ENCODE measurements around the gene STX12.
"Not testable (repeated sequence)": the region's sequence is repeated elsewhere in the genome, so short reads cannot be mapped to it uniquely, and the experiment has no call there.

The STX12 gene

GRCh38 chr1:27775336-27775735, 2.3 kb downstream of the STX12 start:
- DNase-seq (ENCODE audit: low spot score): not testable (repeated sequence)

- not testable (repeated sequence) for DNase-seq (ENCODE audit: low spot score)
Observed at GRCh38 chr1:27776276-27776675, 3.3 kb downstream of the STX12 start.

- no peak for DNase-seq (ENCODE audit: low spot score)
Observed at GRCh38 chr1:27778056-27778455, 5.0 kb downstream of the STX12 start.

- no peak for DNase-seq (ENCODE audit: low spot score)
Observed at GRCh38 chr1:27779122-27779521, 6.1 kb downstream of the STX12 start.

- no peak for DNase-seq (ENCODE audit: low spot score)
Observed at GRCh38 chr1:27782950-27783349, 9.9 kb downstream of the STX12 start.

- no peak for DNase-seq (ENCODE audit: low spot score)
Observed at GRCh38 chr1:27784700-27785099, 11.7 kb downstream of the STX12 start.

GRCh38 chr1:27785781-27786455, 12.9 kb downstream of the STX12 start:
- no peak for DNase-seq (ENCODE audit: low spot score)

- peak; percentile 26 for DNase-seq (ENCODE audit: low spot score)
Observed at GRCh38 chr1:27787895-27788294, 14.9 kb downstream of the STX12 start.

GRCh38 chr1:27789540-27790041, 16.6 kb downstream of the STX12 start:
- peak; percentile 16 for DNase-seq (ENCODE audit: low spot score)

- not testable (repeated sequence) for DNase-seq (ENCODE audit: low spot score)
Observed at GRCh38 chr1:27790270-27790669, 17.3 kb downstream of the STX12 start.

- DNase-seq (ENCODE audit: low spot score): no peak
Observed at GRCh38 chr1:27795601-27796000, 22.6 kb downstream of the STX12 start.

GRCh38 chr1:27804791-27805190, 31.8 kb downstream of the STX12 start:
- DNase-seq (ENCODE audit: low spot score): no peak

- DNase-seq (ENCODE audit: low spot score): no peak
Observed at GRCh38 chr1:27806758-27807157, 33.7 kb downstream of the STX12 start.

GRCh38 chr1:27807385-27807784, 34.4 kb downstream of the STX12 start:
- no peak for DNase-seq (ENCODE audit: low spot score)

- DNase-seq (ENCODE audit: low spot score): not testable (repeated sequence)
Observed at GRCh38 chr1:27808131-27808530, 35.1 kb downstream of the STX12 start.

- no peak for DNase-seq (ENCODE audit: low spot score)
Observed at GRCh38 chr1:27809883-27810282, 36.9 kb downstream of the STX12 start.

GRCh38 chr1:27811741-27812500, 38.9 kb downstream of the STX12 start:
- DNase-seq (ENCODE audit: low spot score): no peak

GRCh38 chr1:27816921-27817630, 44.1 kb downstream of the STX12 start:
- no peak for DNase-seq (ENCODE audit: low spot score)

- DNase-seq (ENCODE audit: low spot score): no peak
Observed at GRCh38 chr1:27821761-27822315, 48.8 kb downstream of the STX12 start.

GRCh38 chr1:27823784-27824183, 50.8 kb downstream of the STX12 start:
- DNase-seq (ENCODE audit: low spot score): no peak

- DNase-seq (ENCODE audit: low spot score): no peak
Observed at GRCh38 chr1:27824411-27824810, 51.4 kb downstream of the STX12 start.

GRCh38 chr1:27829339-27829960, 56.4 kb downstream of the STX12 start:
- not testable (repeated sequence) for DNase-seq (ENCODE audit: low spot score)

Measured in globus pallidus (tissue), 1 donor.